BJ (cell line): ENCODE results near the gene FAU. TPM values are rescaled to one million over a fixed set of nuclear protein-coding genes. Genes with fewer than 3 reads are reported as not detected.

Experiments used
- CTCF ChIA-PET: fragments of 350-600 bp; formaldehyde crosslinking; extraction: SDS; loops from one replicate; lab custom pipeline; 2021; ENCODE audit warnings: antibody characterized with exemption, inconsistent platforms; lab: Yijun Ruan, JAX
- POLR2A ChIA-PET: fragments of 300-600 bp; sonication (Branson Sonifier 250); formaldehyde crosslinking; extraction: SDS; loops from one replicate; lab custom pipeline; 2021; ENCODE audit warnings: antibody characterized with exemption; lab: Charles Lee
- DNase-seq: peaks from one replicate; pipeline ENCODE4 v3.0.0-alpha.2; 2011; ENCODE audit warnings: low read depth
- H3K27me3 ChIP-seq: 2 replicates; pipeline ENCODE4 v1.6.0; 2011; ENCODE audit warnings: low read length; ENCODE audit not compliant: control insufficient read depth, insufficient read depth
- H3K36me3 ChIP-seq: 2 replicates; pipeline ENCODE4 v1.5.1; 2011; ENCODE audit warnings: low read length; ENCODE audit not compliant: control insufficient read depth, insufficient read depth
- H3K4me3 ChIP-seq: 2 replicates; pipeline ENCODE4 v1.5.1; 2011; ENCODE audit warnings: low read depth, mild to moderate bottlenecking, control low read depth, low read length
- polyA plus RNA-seq: library from polyadenylated mRNA; depleted of rRNA; stranded (reverse); fragments of >200 nt; gene quantifications from 2 replicates; pipeline ENCODE4 v1.2.3, GENCODE V29; 2011
- TF ChIP-seq, protein P1 (sequence below): IDR thresholded peaks from 2 replicates; pipeline ENCODE4 v1.5.1; 2011; ENCODE audit warnings: low read depth, mild to moderate bottlenecking, control low read depth, inconsistent platforms, low read length, moderate library complexity; ENCODE audit not compliant: insufficient read depth

Gene FAU
- polyA plus RNA-seq, 1 experiment, result 474 TPM

DNA sequence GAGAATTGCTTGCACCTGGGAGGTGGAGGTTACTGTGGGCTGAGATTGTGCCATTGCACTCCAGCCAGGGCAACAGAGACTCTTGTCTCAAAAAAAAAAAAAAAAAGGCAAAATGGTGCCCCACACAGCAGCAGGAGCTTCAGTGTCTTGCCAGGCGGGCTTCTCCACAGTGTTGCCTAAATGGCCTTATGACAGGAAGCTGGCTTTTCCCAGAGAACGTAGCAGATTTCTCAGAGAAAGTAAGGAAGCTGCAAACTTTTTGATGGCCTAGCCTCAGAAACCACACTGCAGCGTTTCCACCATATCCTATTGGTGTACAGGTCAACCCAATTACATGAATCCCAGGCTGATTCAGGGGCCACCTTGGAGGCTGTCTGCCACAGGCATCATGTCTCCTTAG lies 35.4 kb upstream of the FAU start:
- TF ChIP-seq, protein P1, sequence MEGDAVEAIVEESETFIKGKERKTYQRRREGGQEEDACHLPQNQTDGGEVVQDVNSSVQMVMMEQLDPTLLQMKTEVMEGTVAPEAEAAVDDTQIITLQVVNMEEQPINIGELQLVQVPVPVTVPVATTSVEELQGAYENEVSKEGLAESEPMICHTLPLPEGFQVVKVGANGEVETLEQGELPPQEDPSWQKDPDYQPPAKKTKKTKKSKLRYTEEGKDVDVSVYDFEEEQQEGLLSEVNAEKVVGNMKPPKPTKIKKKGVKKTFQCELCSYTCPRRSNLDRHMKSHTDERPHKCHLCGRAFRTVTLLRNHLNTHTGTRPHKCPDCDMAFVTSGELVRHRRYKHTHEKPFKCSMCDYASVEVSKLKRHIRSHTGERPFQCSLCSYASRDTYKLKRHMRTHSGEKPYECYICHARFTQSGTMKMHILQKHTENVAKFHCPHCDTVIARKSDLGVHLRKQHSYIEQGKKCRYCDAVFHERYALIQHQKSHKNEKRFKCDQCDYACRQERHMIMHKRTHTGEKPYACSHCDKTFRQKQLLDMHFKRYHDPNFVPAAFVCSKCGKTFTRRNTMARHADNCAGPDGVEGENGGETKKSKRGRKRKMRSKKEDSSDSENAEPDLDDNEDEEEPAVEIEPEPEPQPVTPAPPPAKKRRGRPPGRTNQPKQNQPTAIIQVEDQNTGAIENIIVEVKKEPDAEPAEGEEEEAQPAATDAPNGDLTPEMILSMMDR, result no peak
- H3K36me3 ChIP-seq, result no peaks in the 10 kb centered on the region
- DNase-seq, result no peak
- H3K27me3 ChIP-seq, result peaks cover 4% of the 10 kb centered on the region; the same call in 1 of the 2 replicates
- H3K4me3 ChIP-seq, result no peak overlapping the region
- CTCF ChIA-PET, result interaction anchor here (0.7 to 1.0 kb wide), 2 partner anchors 46 to 59 kb away, joined by 3 read pairs; partner anchors contain the start of gene TM7SF2
- POLR2A ChIA-PET, result no interaction called here

DNA sequence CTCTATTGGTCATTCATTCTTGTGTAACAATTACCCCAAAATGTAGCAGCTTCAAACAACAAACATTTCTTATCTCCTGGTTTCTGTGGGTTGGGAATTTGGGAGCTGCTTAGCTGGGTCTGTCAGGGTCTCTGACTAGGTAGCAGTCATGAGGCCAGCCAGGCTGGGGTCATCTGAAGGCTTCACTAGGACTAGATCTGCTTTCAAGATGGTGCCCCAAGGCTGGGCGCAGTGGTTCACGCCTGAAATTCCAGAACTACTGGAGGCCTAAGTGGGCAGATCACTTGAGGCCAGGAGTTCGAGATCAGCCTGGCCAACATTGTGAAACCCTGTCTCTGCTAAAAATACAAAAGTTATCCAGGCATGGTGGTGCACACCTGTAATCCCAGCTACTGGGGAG lies 35.0 kb upstream of the FAU start:
- Histone ChIP-seq H3K4me3 (no peak overlapping the region), H3K36me3 (no peaks in the 10 kb centered on the region), H3K27me3 (peaks cover 4% of the 10 kb centered on the region; the same call in 1 of the 2 replicates)
- ChIA-PET POLR2A (no interaction called here), CTCF (interaction anchor here (0.7 to 1.0 kb wide), 2 partner anchors 46 to 59 kb away, joined by 3 read pairs; partner anchors contain the start of gene TM7SF2)
- TF ChIP-seq, protein P1, result no peak
- no peak for DNase-seq

DNA sequence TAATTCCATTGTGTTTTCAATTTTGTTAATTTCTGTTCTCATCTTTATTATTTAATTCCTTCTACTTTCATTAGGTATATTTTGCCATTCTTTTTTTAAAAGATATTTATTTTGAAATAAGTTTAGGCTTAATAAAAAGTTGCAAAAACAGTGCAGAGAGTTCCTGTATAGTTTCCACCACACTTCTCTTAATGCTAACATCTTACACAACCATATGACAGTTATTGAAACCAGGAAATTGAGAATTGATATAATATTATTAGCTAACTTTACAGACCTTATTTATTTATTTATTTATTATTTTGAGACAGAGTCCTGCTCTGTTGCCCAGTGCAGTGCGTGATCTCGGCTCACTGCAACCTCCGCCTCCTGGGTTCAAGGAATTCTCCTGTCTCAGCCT lies 34.3 kb upstream of the FAU start:
- no peak overlapping the region for H3K4me3 ChIP-seq
- peaks cover 4% of the 10 kb centered on the region; the same call in 1 of the 2 replicates for H3K27me3 ChIP-seq
- TF ChIP-seq, protein P1, result no peak
- no peak for DNase-seq
- ChIA-PET POLR2A (no interaction called here), CTCF (interaction anchor here (1.0 kb wide), 1 partner anchor 58 kb away, joined by 3 read pairs; no protein-coding TSS in a partner anchor)
- no peaks in the 10 kb centered on the region for H3K36me3 ChIP-seq

DNA sequence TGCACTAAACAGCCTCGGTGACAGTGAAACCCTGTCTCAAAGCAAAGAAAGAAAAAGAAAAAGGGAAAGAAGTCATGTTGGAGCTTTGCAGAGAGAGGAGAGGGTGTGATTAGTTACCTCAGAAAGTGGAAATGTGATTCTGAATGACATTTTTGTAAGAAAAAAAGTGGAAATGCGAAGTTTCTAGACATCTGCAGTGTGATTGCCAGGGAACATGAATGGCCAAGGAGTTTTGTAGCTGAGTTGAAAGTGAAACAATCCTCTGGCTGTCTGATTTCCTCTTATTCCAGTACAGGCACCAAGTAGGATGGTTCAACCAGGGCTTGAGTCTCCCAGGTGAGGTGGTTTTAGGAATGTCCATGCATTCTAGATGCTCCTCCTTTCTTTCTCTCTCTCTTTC lies 30.2 kb upstream of the FAU start:
- ChIA-PET POLR2A (no interaction called here), CTCF (no interaction called here)
- Histone ChIP-seq H3K36me3 (no peaks in the 10 kb centered on the region), H3K27me3 (no peaks in the 10 kb centered on the region), H3K4me3 (no peak overlapping the region)
- no peak for DNase-seq
- TF ChIP-seq, protein P1, result no peak

DNA sequence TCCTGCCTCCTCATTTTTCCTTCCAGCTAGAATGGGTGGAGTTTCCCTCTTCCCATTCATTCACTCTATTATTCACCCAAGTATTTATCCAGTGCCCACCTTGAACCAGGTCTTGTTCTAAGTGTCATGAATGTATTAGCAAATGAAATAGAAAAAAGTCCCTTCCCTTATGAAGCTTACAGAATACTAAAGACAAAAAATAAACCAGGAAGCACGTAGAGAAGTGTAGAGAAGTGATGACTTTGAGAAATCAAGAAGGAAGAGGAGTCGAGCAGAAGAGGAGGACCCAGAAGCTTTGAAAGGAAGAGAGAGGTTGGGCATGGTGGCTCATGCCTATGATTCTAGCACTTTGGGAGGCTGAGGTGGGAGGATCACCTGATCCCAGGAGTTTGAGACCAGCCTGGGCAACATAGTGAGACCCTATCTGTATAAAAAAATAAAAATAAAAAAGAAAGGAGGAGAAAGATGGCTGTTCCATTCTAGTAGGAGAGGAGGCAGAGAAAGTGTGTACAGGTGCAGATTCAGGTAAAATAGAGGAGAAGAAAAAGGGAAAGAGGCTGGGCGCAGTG lies 29.5 kb upstream of the FAU start:
- CTCF ChIA-PET, result no interaction called here
- Histone ChIP-seq H3K27me3 (peaks cover 1% of the 10 kb centered on the region; the same call in 1 of the 2 replicates), H3K36me3 (no peaks in the 10 kb centered on the region), H3K4me3 (no peak overlapping the region)
- DNase-seq, result no peak
- POLR2A ChIA-PET, result no interaction called here
- TF ChIP-seq, protein P1, result no peak
